GM18520 (cell line): ENCODE results near the gene TFCP2.
"Not testable (repeated sequence)": the region's sequence is repeated elsewhere in the genome, so short reads cannot be mapped to it uniquely, and the experiment has no call there.

Source experiments
- ATAC-seq: cut with Tn5 transposase; IDR thresholded peaks from one replicate; pipeline ENCODE4 v1.9.1; 2021; ENCODE audit not compliant: unreplicated experiment

The TFCP2 gene

DNA sequence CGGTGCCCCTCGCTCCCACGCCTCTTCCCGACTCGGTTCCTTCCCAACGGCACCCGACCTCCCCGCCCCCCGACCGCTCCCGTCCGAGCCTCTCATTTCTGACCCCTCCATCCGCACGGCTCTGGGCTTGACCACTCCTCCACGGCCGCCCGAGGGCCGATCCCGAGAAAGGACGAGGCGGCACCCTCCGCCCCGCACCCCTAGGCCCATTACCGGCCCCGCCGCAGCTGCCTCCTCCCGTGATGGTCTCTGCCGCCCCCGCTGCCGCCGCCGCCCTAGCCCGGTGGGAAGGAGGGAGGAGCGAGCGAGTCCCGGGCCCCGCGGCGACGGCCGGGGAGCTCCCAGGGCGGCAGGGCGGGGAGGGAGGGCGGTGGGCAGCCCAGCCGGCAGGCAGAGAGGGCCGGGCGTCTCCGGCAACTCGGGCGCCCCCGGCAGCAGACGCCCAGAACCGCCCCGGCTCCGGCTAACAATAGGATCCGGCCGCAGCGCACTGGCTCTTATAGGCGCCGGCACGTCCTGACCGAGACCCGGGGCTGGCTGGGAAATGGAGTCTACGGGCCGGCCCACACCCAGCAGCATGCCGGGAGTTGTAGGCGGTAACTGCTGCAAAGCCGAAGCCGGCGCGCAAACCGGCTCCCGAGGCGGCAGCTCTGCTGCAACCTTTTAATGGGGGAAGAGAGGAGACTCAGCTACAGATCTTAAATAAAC is 89.7 kb downstream of the TFCP2 start, which contains the start of gene CSRNP2:
Gene CSRNP2, minus strand, starts transcription at position 471 of the 708 bp plus-strand sequence. CDS start 7,035 bp downstream, outside the sequence.
- peak; percentile 90 for ATAC-seq

DNA sequence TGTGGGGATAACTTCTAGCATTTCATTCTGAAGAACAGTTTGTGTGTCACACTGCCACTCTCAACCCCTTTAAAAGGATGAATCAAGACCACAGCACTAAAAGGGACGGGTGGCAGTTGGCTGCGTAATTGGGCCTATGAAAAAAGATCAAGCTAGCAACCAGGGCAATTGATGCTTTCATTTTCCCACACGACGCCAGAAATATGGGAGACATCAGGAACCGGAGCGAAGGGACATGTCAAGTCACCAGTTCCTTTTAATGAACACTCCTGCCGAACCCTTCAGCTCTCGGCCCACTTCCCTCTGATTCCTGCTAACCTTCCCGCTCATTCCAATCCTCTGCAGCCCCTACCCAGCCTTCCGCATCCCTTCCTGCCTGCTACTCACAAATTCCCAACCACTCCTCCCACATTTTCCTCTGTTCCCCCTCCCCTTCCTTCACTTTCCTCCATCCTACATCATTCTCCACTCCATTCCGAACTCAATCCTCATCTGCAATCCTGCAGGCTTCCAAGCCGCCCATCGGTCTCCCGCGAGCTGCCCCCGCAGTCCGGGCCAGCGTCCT is 90.3 kb downstream of the TFCP2 start:
- ATAC-seq, result no peak

DNA sequence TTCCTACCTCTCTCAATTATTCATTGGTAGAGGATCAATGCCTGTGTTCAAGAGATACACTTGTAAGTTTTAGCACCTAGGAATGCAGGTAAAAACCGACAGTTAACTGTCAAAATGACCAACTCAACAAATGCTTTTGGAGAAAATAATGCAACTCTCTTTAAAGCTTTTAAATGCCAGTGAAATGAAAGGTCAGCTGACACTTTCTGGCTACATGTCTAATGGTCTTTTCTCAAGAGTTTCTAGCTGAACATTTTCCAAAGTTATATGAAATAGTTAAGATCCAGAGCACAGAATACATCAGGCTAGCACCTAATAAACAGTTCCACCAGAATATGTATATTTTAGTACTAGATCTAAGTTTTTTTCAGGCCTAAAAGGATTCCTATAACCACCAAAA is 91.5 kb downstream of the TFCP2 start:
- no peak for ATAC-seq

DNA sequence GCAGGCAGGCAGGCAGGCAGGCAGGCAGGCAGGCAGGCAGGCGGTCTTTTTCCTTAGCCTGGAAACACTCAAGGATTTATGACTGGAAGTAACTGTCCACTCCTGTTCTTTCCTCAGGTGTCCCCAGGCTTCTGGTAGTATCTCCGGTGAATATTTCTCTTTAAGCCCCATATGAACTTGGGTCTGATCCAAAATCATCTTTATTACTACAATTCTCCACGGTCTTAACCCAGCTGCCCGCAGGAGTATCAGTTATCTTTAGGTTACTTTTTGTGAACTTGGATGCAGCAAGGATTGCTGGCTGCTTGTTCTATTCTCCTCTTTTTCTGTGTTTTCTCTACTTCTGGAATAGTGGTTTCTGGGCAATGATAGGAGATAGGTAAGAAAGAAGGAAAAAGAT is 92.8 kb downstream of the TFCP2 start:
- ATAC-seq, result no peak

DNA sequence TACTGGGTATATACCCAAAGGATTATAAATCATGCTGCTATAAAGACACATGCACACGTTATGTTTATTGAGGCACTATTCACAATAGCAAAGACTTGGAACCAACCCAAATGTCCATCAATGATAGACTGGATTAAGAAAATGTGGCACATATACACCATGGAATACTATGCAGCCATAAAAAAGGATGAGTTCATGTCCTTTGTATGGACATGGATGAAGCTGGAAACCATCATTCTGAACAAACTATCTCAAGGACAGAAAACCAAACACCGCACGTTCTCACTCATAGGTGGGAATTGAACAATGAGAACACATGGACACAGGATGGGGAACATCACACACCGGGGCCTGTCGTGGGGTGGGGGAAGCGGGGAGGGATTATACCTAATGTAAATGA is 94.1 kb downstream of the TFCP2 start:
- not testable (repeated sequence) for ATAC-seq

DNA sequence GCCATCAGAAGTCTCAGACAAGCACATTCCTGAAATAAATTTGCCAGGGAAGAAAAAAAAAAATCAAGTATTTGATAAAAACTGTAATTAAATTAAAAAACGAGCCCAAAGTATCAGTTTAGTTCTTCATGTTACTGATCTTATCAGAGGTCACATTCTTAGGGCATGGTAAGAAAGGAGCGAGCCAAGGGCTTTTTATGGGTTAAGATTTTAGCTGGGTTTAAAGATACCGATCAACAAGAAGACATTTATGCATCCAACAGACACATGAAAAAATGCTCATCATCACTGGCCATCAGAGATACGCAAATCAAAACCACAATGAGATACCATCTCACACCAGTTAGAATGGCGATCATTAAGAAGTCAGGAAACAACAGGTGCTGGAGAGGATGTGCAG is 94.6 kb downstream of the TFCP2 start:
- ATAC-seq, result not testable (repeated sequence)

DNA sequence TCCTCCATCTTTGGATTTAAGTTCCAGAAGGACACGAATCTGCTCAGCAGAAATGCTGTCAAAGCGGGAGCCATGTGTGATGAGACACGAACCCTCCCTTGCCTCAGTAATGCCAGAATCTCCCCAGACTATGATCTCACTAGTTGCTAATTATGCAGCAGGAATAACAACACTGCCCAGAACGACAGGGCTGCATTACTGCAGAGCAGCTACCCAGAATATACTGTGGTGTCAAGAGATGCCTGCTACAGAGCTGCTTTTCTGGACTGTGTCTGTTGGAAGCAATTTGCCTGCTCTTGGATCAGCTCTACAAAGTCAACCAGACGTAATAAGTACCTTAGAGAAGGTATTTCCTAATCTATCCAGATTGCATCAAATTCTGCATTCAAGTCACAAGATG is 95.0 kb downstream of the TFCP2 start:
- no peak for ATAC-seq

DNA sequence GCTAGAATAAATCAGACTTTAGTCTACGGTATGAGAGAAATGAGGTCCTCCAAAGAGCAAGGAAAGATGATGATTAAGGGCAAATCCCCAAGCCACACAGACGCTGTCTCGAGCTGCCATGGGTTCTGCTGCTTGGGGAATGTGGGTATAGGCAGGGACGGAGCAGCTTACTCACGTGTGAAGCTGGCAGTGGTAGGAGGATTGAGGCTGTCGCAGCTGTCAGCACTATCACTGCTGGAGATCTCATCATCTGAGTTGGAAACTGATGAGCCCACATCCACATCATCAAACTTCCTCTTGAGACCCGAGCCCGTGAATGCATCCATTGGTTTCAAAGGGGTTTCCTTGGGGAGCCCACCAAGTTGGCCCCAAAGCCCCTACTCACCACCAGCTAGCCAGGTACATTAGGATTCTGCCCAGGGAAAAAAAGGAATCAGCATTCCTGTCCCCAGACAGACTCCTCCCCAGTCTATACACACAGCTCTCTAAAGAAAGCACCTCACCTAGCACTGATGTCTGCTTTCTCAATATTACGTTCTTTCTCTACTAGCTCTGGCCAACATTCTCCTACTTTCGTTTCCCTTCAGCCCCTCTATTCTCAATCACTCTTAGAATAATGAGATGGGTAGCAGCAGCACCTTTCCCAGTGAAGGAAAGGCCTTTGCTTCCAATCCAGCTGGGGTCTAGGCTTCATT is 96.6 kb downstream of the TFCP2 start:
- no peak for ATAC-seq

DNA sequence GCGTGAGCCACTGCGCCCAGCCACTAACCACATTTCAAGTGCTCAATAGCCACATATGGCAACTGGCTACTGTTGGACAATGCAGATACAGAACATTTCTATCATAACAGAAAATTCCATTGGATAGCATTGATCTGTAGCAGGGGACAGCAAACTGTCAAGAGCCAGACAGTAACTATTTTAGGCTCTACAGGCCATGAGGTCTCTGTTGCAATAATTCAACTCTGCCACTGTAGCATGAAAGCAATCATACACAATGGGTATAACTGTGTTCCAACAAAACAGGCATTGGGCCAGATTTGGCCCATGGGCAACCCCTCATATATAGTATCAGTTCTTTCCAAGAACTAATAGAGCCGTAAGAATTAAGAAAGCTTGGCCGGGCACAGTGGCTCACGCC is 97.5 kb downstream of the TFCP2 start:
- no peak for ATAC-seq

DNA sequence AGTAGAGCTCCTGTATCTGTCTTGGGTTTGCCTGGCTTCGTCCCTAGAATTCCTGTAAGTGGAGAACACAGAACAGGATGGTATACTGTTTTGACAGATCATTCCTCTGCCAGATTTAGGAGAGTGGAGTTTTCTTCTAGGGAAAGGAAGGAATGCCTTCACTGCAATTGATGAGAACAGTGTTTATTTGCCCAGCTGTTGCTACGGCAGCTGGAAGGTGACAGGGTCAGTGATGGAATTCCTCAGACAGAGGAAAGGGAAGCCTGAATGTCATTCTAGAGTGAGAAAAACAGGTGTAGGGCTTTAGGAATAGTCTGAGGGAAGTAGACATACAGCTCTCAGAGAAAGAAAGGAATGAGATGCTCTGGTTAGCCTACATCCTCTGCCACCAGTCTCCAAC is 101.3 kb downstream of the TFCP2 start:
- no peak for ATAC-seq

DNA sequence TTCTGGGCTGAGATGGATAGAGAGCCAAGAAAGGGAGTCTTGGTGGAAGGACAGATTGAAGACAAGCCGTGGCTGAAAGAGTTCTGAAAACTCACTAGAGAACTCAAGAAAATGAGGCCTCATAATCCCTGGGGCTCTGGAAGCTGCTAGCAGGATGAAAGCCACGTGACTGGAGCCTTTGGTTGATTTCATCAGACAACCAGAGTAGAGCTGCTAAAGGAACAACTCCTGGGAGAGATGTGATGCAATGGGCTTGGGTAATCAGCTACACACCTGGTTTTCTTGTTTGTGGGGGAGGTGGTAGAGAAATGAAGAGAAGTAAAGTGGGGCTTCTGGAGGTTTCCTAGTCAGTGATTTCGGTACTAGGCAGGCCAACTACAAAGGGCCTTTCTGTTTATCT is 102.9 kb downstream of the TFCP2 start:
- ATAC-seq, result no peak

DNA sequence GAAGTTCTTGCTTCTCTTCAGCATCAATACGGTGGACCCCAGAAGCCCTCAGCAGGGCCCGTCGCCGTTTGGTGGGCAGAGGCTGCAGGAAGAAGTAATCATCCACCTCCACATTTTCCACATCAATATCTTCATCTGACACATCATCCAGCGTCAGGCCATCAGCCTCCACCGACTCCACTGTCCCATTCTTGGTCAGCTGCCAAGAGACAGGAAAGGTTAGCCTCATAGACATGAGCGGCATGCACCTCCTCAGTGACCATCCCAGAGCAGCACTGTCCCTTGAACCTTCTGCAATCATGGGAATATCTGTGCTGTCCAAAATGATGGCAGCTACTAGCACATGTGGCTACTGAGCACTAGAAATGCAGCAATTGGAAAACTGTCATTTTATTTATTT is 105.2 kb downstream of the TFCP2 start:
- no peak for ATAC-seq

DNA sequence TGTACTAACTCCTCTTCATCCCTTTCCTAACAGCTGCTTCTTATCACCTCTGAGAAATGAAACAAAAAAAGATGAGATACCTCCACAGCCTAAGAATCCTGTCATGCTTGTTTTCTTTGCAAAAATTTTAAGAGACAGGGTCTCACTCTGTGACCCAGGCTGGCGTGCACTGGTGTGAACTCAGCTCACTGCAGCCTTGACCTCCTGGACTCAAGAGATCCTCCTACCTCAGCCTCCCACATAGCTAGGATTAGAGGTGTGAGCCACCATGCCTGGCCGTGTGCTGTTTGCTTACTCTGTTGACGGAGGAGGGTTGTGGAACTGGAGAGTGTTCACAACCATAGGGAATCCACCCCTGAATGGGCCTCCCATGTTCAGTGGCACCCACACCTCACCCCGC is 105.7 kb downstream of the TFCP2 start:
- ATAC-seq, result no peak

DNA sequence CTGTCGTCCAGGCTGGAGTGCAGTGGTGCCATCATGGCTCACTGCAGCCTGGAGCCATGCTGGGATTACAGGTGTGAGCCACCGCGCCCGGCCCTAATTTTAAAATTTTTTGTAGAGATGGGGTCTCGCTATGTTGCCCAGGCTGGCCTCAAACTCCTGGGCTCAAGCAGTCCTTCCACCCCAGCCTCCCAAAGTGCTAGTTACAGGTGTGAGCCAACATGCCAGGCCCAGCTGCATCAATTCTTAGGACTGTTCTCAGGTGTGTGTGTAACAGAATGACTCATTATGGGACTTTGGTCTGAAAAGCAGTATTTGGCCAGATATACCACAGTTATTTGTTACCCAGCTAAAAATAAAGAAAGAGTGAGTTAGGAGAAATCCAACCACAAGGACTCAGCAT is 107.4 kb downstream of the TFCP2 start:
- no peak for ATAC-seq

DNA sequence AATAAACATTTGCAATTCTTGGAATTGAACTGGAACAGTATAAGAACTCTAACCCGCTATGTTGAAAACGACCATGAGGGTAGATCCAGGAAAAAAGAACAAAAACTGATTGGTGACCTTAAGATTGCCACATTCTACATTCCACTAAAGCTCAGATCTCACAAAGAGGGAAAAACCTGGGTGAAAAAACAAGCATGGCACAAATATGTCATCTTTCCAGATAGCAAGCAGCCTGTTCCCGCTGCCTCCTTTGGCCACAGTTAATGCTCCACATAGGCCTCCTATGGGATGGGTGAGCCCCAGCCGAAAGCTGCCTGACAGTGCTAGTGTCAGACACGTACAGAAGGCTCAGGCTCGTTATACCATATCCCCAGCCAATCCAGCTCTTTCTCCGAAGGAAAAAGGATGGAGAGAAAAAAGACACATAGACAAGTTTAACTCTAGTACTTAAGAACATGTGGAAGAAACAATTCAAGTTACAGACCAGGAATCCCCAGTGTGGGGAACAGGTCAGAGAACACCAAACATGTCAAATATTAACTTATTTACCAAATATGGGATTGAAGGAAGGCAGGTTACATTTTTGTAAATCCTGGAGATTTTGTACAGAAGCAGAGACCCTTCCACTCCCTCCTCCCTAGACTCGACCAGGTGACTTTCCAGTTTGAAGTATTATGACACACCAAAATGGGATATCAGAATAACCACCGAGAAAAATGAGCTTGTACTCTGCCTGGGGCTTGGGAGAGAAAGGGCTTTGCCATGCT is 110.1 kb downstream of the TFCP2 start:
- ATAC-seq, result no peak

DNA sequence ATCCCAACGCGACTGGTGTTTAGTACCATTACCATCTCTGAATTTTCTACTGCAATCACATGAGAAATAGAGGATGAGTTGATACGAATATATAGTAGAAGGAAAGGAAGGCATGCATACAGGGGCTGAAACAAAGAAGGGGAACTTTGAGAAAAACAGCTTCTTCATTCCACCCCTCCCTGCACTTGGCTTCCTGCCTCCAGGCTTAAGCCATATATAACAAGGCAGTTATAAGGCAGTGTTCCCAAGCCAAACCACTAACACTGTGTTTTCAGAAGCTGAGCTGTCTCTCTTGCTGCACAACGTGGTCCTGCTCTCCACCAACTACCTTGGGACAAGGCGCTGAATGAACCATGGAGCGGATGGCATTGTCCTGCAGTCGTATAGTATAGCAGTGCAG is 113.8 kb downstream of the TFCP2 start:
- no peak for ATAC-seq

DNA sequence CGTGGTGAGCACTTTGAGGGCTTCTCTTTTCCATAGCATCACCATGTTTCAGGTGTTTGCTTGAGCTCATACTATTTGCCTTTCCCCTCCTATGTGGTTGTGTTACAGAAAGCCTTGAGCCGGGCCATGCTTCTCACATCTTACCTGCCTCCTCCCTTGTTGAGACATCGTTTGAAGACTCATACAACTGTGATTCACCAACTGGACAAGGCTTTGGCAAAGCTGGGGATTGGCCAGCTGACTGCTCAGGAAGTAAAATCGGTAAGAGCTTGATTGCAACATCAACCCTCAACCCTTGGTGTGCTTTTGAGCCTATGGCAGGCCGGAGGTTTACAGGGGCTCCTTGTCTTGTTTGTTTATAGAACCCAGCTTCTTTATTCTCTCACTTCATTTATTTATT is 116.7 kb downstream of the TFCP2 start:
- no peak for ATAC-seq

DNA sequence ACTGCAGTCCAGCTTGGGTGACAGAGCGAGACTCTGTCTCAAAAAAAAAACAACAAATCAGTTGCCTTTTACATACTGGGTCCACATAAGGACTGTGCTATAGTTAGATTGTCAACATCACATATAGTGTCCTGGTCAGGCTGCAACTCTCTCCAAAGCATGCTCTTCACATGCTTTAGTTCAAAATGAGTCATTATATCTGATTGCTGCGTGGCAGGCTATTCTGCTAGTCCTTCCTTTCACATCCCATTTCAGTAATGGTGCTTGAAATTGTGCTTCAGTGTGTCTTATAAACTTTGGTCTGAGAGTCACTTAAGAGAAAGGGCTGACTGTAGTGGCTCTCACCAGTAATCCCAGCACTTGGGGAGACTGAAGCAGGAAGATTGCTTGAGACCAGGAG is 117.9 kb downstream of the TFCP2 start:
- no peak for ATAC-seq

DNA sequence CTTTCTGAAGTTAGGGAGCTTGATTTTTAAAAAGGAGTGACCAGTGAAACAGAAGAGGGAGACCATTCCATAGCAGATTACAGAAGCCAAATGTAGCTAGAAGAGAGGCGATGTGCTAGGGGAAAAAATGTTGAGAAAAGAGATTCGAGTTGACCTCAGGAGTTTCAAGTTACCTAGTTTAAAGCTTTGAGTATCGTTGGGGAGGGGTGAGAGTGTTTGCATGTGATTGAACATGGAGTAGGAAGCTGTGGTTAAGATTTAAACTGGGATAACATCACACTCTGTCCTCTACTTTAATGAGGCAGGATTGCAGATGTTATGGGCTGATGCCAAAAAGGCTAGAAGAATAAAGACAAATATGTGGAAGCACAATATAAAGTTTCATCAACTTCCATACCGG is 121.1 kb downstream of the TFCP2 start:
- ATAC-seq, result no peak

DNA sequence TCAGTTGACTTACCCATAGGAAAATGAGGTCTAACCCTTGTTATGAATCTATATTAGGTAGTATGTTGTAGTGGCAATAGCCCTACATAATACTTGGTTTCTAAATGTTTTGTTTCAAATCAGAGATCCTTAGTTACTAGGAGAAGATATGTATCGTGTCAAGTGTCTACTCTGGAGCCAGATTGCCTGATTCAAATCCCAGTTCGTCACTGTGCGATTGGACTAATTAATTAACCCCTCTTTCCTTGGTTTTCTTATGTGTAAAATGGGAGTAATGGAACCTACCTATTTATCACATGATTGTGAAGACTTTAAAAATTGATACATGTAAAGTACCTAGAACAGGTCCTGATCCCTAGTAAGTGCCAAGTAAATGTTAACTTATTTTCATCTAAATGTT is 123.4 kb downstream of the TFCP2 start:
- no peak for ATAC-seq

DNA sequence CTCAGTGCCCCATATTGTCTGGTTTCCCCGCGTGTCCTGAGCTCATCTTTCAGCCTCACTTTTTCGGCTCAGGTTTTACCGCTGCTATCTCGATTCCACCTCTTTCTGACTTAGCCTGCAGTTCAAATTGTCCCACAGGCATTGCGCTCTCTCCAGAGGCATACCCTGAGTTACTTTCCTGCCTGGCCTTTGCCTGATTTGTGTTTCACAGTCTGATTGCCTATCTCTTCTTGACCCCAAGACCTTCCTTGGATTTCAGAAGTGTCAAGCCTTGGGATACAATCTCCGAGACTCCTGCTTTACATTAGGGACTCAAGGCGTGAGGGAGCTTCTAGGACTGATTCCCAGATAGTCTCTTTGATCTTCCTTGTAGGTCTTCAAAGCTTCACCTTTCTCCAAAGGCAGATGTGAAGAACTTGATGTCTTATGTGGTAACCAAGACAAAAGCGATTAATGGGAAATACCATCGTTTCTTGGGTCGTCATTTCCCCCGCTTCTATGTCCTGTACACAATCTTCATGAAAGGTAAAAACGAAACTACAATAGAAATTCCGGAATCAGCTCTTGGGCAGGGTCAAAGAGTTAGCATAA is 124.2 kb downstream of the TFCP2 start:
- ATAC-seq, result no peak
